Measurements from ENCODE around the gene CCND3. TPM values are rescaled to one million over a fixed set of nuclear protein-coding genes. Genes with fewer than 3 reads are reported as not detected.

The CCND3 gene
- total and polyA plus RNA-seq, 2 of the 8 experiments (the other 6 are each of a cell fraction or from before 2014, with no cell fraction given), result 30.6 to 32.9 TPM

DNA sequence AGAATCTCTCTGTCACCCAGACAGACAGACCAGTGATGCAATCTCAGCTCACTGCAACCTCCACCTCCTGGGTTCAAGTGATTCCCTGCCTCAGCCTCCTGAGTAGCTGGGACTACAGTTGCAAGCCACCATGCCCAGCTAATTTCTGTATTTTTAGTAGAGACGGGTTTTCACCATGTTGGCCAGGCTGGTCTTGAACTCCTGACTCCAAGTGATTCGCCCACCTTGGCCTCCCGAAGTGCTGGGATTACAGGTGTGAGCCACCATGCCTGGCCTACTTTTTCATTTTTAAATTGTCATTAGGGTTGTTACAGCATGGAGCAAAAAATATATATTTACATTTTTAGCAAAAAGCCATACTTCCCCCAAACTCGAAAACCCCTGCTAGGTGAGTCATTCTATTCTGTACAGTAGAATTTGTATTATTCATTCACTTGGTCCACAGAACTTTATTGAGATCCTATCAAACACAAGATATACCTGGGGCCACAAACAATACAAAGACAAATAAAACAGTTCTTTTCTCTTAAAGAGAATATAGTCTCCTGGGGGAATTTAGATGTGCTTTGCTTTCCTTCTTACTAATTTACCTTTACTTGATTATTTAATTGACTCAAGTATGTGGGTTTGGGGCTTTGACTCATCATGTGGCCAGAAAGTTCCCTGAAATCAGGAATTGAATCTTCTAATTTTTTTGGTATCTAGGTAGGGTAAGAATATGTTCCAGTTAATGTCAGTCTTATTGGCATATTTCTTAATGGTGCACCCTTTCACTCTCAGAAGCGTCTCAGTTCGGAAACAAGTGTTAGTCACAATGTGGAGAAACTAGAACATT is 16.6 kb upstream of the CCND3 start:
- Histone ChIP-seq H2BK15ac (ENCODE audit: low read length) (no peak overlapping the region), H4K20me1 (replicated peaks in 1 of 2; ENCODE audit: control insufficient read depth in 1 of 2, insufficient read depth in 2 of 2, low read length in 2 of 2) (no peaks in the 10 kb centered on the region)
- FAIRE-seq, result no peak
- TF ChIP-seq FOSL1 (IDR thresholded peaks at IDR 0.05; ENCODE audit: insufficient read depth, low read depth, low read length) (no peak), TAF7 (optimal IDR thresholded peaks at IDR 0.05; ENCODE audit: borderline replicate concordance, low read depth, low read length) (no peak), KDM1A (IDR thresholded peaks at IDR 0.05; ENCODE audit: borderline replicate concordance, low read length) (no peak), BCL11A (IDR thresholded peaks at IDR 0.05; ENCODE audit: low read depth in 2 of 2, low read length in 2 of 2) (no peak), TAF1 (IDR thresholded peaks at IDR 0.05; ENCODE audit: low read depth, low read length) (no peak), SRF (IDR thresholded peaks at IDR 0.05; ENCODE audit: low read depth, low read length) (no peak), HDAC6 (IDR thresholded peaks at IDR 0.05; ENCODE audit: low read depth, low read length) (no peak), SIX5 (IDR thresholded peaks at IDR 0.05; ENCODE audit: low read depth, low read length) (no peak), RXRA (IDR thresholded peaks at IDR 0.05; ENCODE audit: insufficient read depth, low read depth, low read length) (no peak), EZH2 (IDR thresholded peaks at IDR 0.05; ENCODE audit: low read depth, low read length, severe bottlenecking) (no peak), ASH2L (IDR thresholded peaks at IDR 0.05; ENCODE audit: low read length) (no peak), SP1 (IDR thresholded peaks at IDR 0.05; ENCODE audit: low read depth, low read length) (no peak), POLR2AphosphoS5 (IDR thresholded peaks at IDR 0.05; ENCODE audit: low read depth, low read length) (no peak), CHD2 (IDR thresholded peaks at IDR 0.05; ENCODE audit: low read length) (no peak)

More for the DNA sequence above, 16.6 kb upstream of the CCND3 start:
- Histone ChIP-seq H3K56ac (replicated peaks; ENCODE audit: insufficient read length, low read depth, low read length) (no peak overlapping the region), H2BK5ac (ENCODE audit: low read depth, low read length) (no peak overlapping the region), H2BK120ac (replicated peaks; ENCODE audit: low read depth, low read length) (no peak overlapping the region), H3K79me2 (ENCODE audit: control insufficient read depth in 1 of 2, insufficient read depth in 2 of 2, low read length in 2 of 2) (no peaks in the 10 kb centered on the region), H3K18ac (ENCODE audit: extremely low read depth, low read length) (no peak overlapping the region), H3K79me1 (ENCODE audit: low read depth, low read length) (no peaks in the 10 kb centered on the region), H3K23me2 (ENCODE audit: low read depth, low read length) (0 out of 2 replicates have a peak, but pooled peaks cover 3% of the 10 kb centered on the region), H3K4me1 (replicated peaks in 1 of 4; ENCODE audit: control insufficient read depth in 3 of 4, insufficient read depth in 4 of 4, low read length in 3 of 4) (no peaks in the 10 kb centered on the region), H3K23ac (ENCODE audit: insufficient read length) (no peak overlapping the region), H3K4ac (replicated peaks; ENCODE audit: insufficient read length, low read depth, low read length) (no peak overlapping the region), H3K4me2 (ENCODE audit: insufficient read depth in 1 of 2, low read depth in 2 of 2, low read length in 2 of 2) (no peak overlapping the region), H2BK12ac (ENCODE audit: low read depth, low read length) (no peak overlapping the region), H3K4me3 (ENCODE audit: extremely low read depth in 1 of 4, insufficient read depth in 2 of 4, low read depth in 3 of 4, low read length in 4 of 4) (no peak overlapping the region), H3K14ac (ENCODE audit: insufficient read length) (no peak overlapping the region), H2AFZ (ENCODE audit: low read length) (no peak overlapping the region), H4K8ac (ENCODE audit: extremely low read depth, insufficient read depth, low read length) (no peak overlapping the region), H3K9ac (replicated peaks in 1 of 4; ENCODE audit: extremely low read depth in 1 of 4, low read depth in 3 of 4, low read length in 3 of 4) (no peak overlapping the region), H4K91ac (replicated peaks; ENCODE audit: insufficient read length, low read length) (no peak overlapping the region), H4K5ac (ENCODE audit: insufficient read length, low read depth, low read length) (no peak overlapping the region), H3K36me3 (ENCODE audit: control insufficient read depth in 2 of 4, insufficient read depth in 4 of 4, low read length in 3 of 4) (no peaks in the 10 kb centered on the region), H3K9me3 (ENCODE audit: insufficient read depth in 2 of 2, low read depth in 1 of 2, low read length in 1 of 2) (no peaks in the 10 kb centered on the region), H2AK5ac (ENCODE audit: low read depth, low read length) (no peak overlapping the region), H3K27ac (ENCODE audit: low read depth, low read length) (no peak overlapping the region), H2BK20ac (ENCODE audit: low read length) (no peak overlapping the region), H3K27me3 (replicated peaks in 1 of 4; ENCODE audit: control insufficient read depth in 3 of 4, extremely low read depth in 1 of 4, insufficient read depth in 3 of 4, low read length in 3 of 4) (no peaks in the 10 kb centered on the region; a peak in 1 of 7 replicates)
- ChIA-PET CTCF (ENCODE audit: partially characterized antibody) (interaction anchor here (0.9 kb wide), 1 partner anchor 19 kb away, joined by 3 read pairs; no protein-coding TSS in a partner anchor), POLR2A (ENCODE audit: partially characterized antibody) (no interaction called here)
- WGBS, 2 experiments (ENCODE audit: extremely low coverage in 1 of 2, insufficient coverage in 1 of 2, insufficient read length in 1 of 2, insufficient replicate concordance in 2 of 2, low coverage in 1 of 2, low lambda C conversion rate in 2 of 2, missing lambda C conversion rate in 1 of 2), result 93% methylated on average over 6 of the region's 6 CpGs; no CpG with 5 or more reads in 1 of the 2 experiments
- DNase-seq (ENCODE audit: low read depth in 1 of 2, low spot score in 2 of 2), result no peak

Measured in H1 (cell line).